HG03066 (cell line): ENCODE data around the gene CAMP.
"Not testable (repeated sequence)": the region's sequence is repeated elsewhere in the genome, so short reads cannot be mapped to it uniquely, and the experiment has no call there.

Experiments
- ATAC-seq: cut with Tn5 transposase; IDR thresholded peaks from one replicate; pipeline ENCODE4 v1.9.1; 2021; ENCODE audit warnings: low read depth; ENCODE audit not compliant: unreplicated experiment

CAMP gene

DNA sequence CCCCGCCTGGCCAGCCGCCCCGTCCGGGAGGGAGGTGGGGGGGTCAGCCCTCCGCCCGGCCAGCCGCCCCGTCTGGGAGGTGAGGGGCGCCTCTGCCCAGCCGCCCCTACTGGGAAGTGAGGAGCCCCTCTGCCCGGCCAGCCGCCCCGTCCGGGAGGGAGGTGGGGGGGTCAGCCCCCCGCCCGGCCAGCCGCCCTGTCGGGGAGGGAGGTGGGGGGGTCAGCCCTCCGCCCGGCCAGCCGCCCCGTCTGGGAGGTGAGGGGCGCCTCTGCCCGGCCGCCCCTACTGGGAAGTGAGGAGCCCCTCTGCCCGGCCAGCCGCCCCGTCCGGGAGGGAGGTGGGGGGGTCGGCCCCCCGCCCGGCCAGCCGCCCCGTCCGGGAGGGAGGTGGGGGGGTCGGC, 11.5 kb upstream of the CAMP start:
- not testable (repeated sequence) for ATAC-seq

DNA sequence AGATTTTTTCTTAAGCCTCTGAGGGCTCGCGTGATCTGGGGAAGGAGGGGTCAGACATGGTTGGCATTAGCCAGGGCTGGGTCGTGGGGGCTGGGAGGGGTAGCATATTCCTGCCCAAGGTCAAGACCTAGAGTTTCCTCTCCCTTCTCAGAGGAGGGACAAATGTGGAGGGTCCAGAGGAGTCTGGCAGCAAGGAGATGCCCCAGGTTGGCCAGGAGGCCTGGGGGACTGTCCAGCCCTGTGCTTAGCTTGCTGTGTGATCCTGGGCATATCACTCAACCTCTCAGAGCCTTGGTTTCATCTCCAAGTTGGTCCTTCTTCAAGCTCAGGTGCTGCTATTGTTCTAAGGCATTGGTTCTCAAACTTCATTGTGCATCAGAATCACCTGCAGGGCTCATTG, 9.1 kb upstream of the CAMP start:
- no peak for ATAC-seq

DNA sequence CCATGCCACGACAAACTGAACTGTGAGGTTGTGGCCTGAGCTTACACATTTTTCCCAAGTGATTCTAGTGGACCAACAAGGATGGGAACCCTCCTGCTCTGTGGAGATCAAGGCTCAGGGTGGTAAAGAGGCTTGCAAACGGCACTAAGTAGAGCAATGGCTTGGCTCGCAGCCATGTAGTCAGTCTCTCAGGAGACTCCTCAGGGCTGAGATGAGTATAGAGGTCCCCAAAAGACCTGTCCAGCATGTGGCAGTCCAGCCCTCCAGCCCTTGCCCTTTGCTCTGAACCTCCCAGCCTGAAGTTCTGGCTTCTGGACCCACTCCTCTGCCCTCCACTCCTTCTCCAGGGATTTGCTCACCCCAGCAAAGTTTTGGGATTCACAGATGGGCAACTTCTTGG, 8.3 kb upstream of the CAMP start:
- no peak for ATAC-seq

DNA sequence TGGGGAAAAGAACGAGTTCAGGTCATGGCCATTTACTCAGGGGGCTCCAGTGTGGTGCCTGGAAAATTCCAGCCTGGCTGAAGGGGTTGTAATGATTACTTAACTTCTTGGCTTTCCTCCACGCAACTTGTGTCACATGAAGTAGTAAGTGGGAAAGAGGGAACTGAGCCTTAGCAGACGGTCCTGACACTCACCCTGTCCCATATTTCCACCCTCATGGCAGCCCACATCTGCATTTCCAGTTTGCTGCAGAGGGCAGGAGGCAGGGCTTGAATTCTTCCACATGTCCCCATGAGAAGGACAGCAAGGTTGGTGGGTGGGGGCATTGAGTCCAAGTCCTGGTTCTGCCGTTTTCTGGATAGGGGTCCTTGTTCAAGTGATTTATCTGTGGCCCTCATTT, 7.8 kb upstream of the CAMP start:
- ATAC-seq: no peak

DNA sequence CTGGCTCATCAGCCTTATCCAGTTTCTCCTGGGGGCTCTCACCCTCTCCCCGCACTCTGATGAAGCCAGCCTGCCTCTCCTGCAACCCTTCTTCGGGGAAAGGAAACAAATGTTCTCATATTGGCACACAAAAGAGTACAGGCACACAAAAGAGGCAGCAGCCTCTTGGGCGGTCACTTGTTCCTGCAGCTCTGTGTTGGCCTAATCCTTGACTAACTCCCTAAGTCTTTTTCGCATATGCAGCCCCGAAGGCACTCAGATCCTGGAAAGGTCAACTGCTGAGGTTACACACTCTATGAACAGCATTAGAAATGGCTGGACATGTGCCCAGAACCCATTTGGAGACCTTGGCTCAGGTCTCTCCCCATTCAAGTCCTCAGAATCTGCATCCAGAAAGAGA, 7.4 kb upstream of the CAMP start:
- no peak for ATAC-seq

DNA sequence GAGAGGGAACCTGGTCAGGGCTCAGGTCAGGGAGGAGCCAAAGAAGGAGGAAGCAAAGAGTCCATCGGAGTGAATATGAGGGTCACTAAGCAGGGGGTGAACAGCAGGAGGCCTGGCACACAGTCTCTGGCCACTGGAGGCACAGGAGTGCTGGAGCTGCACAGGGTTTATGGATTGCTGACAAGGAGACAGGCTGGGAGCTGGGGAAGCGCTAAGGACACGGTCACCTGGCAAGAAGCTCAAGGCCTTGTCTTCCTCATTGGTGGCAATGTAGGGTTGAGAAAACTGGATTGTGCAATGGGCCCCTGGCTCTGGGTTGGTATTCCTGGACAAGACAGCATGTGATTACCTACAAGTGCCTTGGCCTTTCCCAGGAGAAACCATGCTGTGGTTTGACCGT, 5.8 kb upstream of the CAMP start:
- no peak for ATAC-seq

- ATAC-seq: no peak
These were observed 4.8 kb upstream of the CAMP start for GRCh38 chr3:48218537-48218936.

DNA sequence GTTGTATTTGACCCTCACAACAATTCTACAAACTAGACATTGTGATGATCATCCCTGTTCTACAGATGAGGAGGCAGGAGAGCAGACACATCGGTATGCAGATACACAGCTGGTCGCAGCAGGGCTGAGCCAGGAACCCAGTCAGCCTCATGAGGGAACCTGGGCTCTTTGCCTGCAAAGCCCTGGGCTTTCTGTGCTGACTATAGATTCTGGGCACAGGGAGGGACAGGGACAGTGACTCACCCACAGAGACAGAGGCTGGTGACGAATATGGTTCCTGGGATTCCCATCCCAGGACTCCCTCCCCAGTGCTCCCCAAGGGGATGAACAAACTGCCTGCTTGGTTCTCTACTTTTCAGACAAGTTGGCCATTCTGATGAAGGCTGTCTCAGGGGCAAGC, 3.8 kb upstream of the CAMP start:
- no peak for ATAC-seq

GRCh38 chr3:48220746-48221145, 2.5 kb upstream of the CAMP start:
- ATAC-seq: no peak

DNA sequence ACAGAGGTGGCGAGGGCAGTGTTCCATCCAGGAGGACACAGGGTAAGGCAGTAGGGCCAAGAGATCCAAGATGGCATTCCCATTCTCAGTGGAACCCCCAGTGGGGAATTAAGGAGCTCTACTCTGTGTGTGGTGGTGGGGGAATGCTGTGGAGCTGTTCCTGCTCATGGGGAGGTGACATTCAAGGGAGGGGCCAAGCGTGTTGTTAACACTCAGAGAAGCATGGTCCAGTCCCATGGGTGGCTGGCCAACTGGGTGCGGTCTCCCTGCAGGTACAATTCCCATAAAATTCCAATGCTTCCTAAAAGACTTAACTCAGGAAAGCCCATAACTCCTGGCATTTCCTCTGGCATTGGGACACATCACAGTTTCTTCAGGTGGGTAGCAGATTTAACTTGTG, 2.3 kb downstream of the CAMP start:
- no peak for ATAC-seq

GRCh38 chr3:48226939-48227338, 3.6 kb downstream of the CAMP start:
- ATAC-seq: no peak

DNA sequence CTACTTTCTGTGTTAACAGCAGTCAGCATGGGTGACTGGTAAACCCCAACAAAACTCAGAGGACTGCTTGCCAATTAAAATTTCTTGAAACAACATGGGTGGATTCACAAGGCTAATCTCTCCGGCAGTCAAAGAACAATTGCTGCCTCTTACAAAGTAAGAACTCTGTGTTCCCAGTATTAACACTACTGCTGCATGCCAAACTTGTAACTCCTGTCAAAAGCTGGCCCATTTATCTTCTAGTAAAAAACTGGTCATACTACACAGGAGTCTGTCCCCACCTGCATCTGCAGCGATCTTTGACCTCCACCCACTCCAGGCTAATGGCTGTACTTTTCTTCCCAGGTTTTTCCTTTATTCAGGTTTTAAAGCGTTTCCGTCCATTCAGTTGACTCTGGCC, 8.9 kb downstream of the CAMP start:
- no peak for ATAC-seq

DNA sequence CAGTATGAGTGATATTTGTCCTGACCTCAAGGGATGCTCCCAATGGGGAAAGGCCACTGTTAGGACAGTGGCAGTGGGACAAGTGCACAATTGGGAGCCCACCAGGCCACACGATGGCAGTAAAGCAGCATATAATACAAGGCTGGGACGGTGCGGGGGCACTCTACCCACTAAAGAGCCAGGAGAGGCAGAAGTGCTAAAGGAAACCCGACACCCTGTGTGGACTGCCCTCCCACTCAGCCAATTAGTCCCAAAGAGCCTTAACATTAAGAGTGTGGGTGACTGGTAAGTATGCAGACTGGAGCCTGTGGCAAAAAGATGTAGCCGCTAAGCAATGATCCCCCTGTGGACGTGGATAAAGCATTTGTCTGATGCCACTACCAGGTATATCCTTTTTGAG, 9.4 kb downstream of the CAMP start:
- no peak for ATAC-seq

DNA sequence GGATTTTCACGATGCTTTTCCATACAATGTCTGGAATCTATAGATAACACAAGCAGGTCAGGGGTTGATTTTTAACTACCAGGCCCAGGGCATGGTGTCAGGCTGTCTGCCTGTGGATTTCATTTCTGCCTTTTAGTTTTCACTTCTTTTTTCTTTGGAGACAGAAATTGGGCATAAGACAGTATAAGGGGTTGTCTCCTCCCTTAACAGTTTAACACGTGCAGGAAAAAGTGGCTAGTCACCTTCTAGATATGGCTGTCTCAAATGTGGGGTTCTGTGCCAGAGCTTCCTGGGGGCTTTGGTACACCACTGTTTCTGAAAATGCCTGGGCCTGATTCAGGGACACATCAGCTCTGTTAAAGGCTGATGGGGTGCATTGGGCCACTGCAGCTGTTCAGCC, 10.2 kb downstream of the CAMP start:
- no peak for ATAC-seq

- no peak for ATAC-seq
These were observed 13.2 kb downstream of the CAMP start for GRCh38 chr3:48236531-48236930.

- no peak for ATAC-seq
These were observed 15.3 kb downstream of the CAMP start for GRCh38 chr3:48238531-48239085.

DNA sequence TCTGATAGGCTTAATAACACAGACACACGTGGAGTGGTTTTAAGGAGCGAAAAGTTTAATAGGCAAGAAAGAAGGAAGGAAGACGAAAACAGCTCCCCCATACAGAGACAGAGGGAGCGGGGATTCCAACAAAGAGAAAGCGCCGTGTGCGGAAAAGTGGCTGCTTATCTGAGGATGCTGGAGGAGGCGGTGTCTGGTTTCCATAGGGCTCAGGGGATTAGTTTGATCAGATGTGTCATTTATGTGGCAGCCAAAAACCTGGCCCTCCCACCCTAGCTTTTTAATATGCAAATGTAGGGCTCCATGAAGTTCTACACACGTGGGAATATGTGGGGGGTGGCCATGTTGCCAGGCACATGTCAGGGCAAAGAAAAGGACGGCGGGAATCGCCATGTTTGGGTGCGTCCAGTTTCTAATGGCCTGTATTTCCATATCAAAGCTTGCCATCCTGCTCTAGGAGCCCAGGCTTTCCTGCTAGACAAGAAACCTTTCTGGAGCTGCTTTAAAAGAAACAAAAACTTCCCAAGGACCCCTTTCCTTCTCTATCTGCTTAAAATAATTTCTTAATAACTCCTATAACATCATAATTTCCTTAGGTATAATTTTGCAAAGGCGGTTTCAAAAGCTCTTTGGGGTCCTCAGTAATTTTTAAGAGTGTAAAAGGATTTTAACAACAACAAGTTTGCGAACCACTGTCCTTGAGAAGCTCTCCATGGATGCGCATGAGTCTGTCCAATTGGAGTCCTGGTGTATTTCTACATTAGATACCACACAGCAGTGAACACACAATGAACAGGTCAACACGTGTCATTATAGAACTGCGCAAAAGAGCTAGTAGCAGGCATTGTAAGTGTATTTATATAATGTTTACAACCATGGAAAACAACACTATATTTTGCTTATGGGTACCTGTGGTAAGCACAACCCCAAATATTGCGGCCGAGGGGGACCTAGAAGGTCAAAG, 17.0 kb downstream of the CAMP start:
- no peak for ATAC-seq

- ATAC-seq: no peak
These were observed 18.6 kb downstream of the CAMP start for GRCh38 chr3:48241796-48242455.

DNA sequence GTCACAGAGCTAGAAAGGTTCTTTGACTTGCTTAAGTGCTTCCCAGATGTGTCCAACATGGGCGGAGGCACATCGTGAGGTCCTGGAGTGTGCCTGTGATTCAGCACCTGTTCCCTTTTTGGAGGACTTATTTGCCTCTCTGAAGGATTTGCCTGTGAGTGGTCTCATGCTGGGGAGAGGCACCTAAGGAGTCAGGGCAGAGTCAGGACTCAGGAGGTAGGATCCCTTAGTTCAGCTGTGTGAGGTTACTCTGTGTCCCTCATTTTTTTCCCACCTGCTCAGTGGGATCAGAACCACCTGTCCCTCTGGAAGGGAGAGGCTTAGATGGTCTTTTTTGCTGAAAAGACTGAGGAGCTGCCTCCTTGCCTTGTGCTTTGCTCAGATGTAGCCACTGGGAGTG, 20.6 kb downstream of the CAMP start:
- ATAC-seq: no peak

DNA sequence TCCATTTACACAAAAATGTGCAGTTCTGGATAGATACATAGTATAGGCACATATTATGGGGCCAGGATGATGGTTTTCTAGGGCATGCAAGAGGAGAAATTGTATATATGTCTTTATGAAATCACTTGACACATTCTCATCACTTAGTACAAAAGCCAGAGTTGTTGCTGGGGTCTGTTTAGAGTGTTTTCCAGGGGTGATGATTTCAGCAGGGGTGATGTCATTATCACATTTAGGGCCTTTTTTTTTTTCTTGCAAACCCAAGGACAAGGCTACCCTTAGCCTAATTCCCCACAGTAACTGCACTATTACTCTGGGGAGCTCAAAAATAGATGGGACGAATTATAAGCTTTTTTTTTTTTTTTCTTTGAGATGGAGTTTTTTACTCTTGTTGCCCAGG, 21.2 kb downstream of the CAMP start:
- no peak for ATAC-seq

DNA sequence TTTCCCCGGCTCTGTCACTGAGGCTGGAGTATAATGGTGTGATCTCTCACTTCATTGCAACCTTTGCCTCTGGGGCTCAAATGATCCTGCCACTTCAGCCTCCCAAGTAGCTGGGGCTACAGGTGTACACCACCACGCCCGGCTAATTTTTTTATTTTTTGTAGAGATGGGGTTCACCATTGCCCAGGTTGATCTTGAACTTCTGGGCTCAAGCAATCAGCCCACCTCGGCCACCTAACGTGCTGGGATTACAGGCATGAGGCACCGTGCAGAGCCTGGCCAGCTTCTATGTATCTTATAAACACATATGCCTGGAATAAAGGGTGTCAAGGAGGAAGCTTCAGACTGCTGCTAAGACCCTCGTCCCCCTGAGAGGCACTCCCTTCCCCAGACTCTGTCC, 21.8 kb downstream of the CAMP start:
- ATAC-seq: no peak

DNA sequence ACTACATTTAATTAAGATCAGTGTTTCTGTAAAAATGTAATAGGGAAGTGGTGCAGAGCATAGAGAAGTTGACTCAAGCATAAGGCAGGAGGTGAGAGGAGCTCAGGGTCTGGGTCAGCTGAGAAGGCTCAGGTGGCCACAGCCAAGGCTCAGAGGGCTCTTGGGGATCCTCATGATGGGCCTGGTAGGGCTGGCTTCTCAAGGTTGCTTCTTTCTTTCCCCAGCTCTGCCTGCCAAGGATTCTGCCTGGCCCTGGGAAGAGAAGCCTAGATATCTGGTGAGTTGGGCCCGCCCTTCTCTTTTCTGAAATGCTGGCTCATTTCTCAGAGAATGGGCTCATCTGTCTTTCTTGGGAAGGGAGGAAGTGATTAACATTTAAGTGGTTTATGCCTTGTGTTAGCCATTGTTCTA, 24.1 kb downstream of the CAMP start:
- ATAC-seq: no peak
